GM23338 (cell line): ENCODE measurements around the gene RNF152. TPM values are rescaled to one million over a fixed set of nuclear protein-coding genes. Genes with fewer than 3 reads are reported as not detected.

Experiments
- ATAC-seq: fragments of 200-7000 bp; cut with Tn5 transposase; 3 replicates; pipeline ENCODE4 v1.9.1; 2020
- DNase-seq: peaks from one replicate; pipeline ENCODE4 v3.0.0-alpha.2; 2015; ENCODE audit warnings: low spot score
- H2AFZ ChIP-seq: fragments of 200-600 bp; sonication (generic); 2 replicates; pipeline ENCODE4 v1.8.0; 2016; ENCODE audit warnings: antibody characterized with exemption, mild to moderate bottlenecking, moderate library complexity
- H3F3A ChIP-seq: fragments of 200-600 bp; sonication (generic); replicated peaks from 2 replicates; pipeline ENCODE4 v1.8.0; 2017; ENCODE audit warnings: antibody characterized with exemption, mixed run types, low read depth
- H3K27ac ChIP-seq: fragments of 200-600 bp; sonication (generic); 2 replicates; pipeline ENCODE4 v1.6.1; 2016; ENCODE audit warnings: low read depth
- H3K27me3 ChIP-seq: fragments of 200-600 bp; sonication (generic); 2 replicates; pipeline ENCODE4 v1.8.0; 2016; ENCODE audit warnings: mild to moderate bottlenecking, mixed run types, moderate library complexity; ENCODE audit not compliant: insufficient read depth
- H3K36me3 ChIP-seq: fragments of 200-600 bp; sonication (generic); 2 replicates; pipeline ENCODE4 v1.8.0; 2016; ENCODE audit warnings: mild to moderate bottlenecking; ENCODE audit not compliant: insufficient read depth
- H3K4me1 ChIP-seq: fragments of 200-600 bp; sonication (generic); 2 replicates; pipeline ENCODE4 v1.8.0; 2016; ENCODE audit warnings: mild to moderate bottlenecking, moderate library complexity; ENCODE audit not compliant: insufficient read depth
- H3K4me2 ChIP-seq: fragments of 200-600 bp; sonication (generic); 2 replicates; pipeline ENCODE4 v1.7.1; 2017; ENCODE audit warnings: mixed run types
- H3K4me3 ChIP-seq: fragments of 200-600 bp; sonication (generic); 2 replicates; pipeline ENCODE4 v1.6.1; 2016; ENCODE audit warnings: mixed run types
- H3K79me2 ChIP-seq: fragments of 200-600 bp; sonication (generic); replicated peaks from 2 replicates; pipeline ENCODE4 v1.8.0; 2017; ENCODE audit warnings: mild to moderate bottlenecking; ENCODE audit not compliant: insufficient read depth
- H3K9me2 ChIP-seq: fragments of 200-600 bp; sonication (generic); 2 replicates; pipeline ENCODE4 v1.8.0; 2017; ENCODE audit not compliant: insufficient read depth
- H4K20me1 ChIP-seq: fragments of 200-600 bp; sonication (generic); replicated peaks from 2 replicates; pipeline ENCODE4 v1.8.0; 2017; ENCODE audit warnings: mild to moderate bottlenecking; ENCODE audit not compliant: insufficient read depth
- H3K27ac Mint-ChIP-seq: 2 replicates; pipeline ENCODE4 v1.8.0; 2020; ENCODE audit warnings: inconsistent platforms, mild to moderate bottlenecking, moderate library complexity, mixed read lengths
- H3K27me3 Mint-ChIP-seq: 3 replicates; pipeline ENCODE4 v1.8.0; 2022; ENCODE audit warnings: low read depth, mild to moderate bottlenecking, moderate library complexity, mixed read lengths, inconsistent platforms; ENCODE audit not compliant: insufficient read depth, poor library complexity
- H3K36me3 Mint-ChIP-seq: 3 replicates; pipeline ENCODE4 v1.8.0; 2021; ENCODE audit warnings: low read depth, mild to moderate bottlenecking, inconsistent platforms, moderate library complexity, mixed read lengths
- H3K4me1 Mint-ChIP-seq: 3 replicates; pipeline ENCODE4 v1.8.0; 2020; ENCODE audit warnings: mild to moderate bottlenecking, inconsistent platforms, mixed read lengths
- H3K4me3 Mint-ChIP-seq: 3 replicates; pipeline ENCODE4 v1.8.0; 2021; ENCODE audit warnings: moderate library complexity, mild to moderate bottlenecking, inconsistent platforms, mixed read lengths
- H3K9me3 Mint-ChIP-seq: 3 replicates; pipeline ENCODE4 v1.8.0; 2020; ENCODE audit warnings: moderate library complexity, mild to moderate bottlenecking, inconsistent platforms, mixed read lengths
- CREB1 ChIP-seq: fragments of 250-450 bp; sonication (Bioruptor Pico); IDR thresholded peaks from 2 replicates; pipeline ENCODE4 v1.5.0; 2020; ENCODE audit warnings: low read depth, mild to moderate bottlenecking, moderate library complexity
- CTCF ChIP-seq, 2 experiments: fragments of 200-600 bp in 1 of 2; sonication (generic) in 1 of 2; conservative IDR thresholded peaks; 2 replicates each; pipeline versions ENCODE4 v1.5.1 to v1.6.1; 2016 to 2017; ENCODE audit warnings: antibody characterized with exemption in 2 of 2, low read depth in 2 of 2, mild to moderate bottlenecking in 2 of 2, moderate library complexity in 1 of 2
- EZH2 ChIP-seq: fragments of 200-600 bp; sonication (generic); IDR thresholded peaks from one replicate; pipeline ENCODE4 v1.8.0; 2017; ENCODE audit warnings: antibody characterized with exemption, mild to moderate bottlenecking, low read depth; ENCODE audit not compliant: unreplicated experiment
- EZH2phosphoT487 ChIP-seq: fragments of 200-600 bp; sonication (generic); IDR thresholded peaks from one replicate; pipeline ENCODE4 v1.8.1; 2018; ENCODE audit warnings: antibody characterized with exemption; ENCODE audit not compliant: unreplicated experiment
- JUNB ChIP-seq: IDR thresholded peaks from one replicate; pipeline ENCODE4 v1.6.1; 2016; ENCODE audit warnings: antibody characterized with exemption; ENCODE audit not compliant: unreplicated experiment
- NANOG ChIP-seq: IDR thresholded peaks from 2 replicates; pipeline ENCODE4 v1.6.1; 2016; ENCODE audit warnings: antibody characterized with exemption, borderline replicate concordance
- POLR2AphosphoS5 ChIP-seq: IDR thresholded peaks from 2 replicates; pipeline ENCODE4 v1.6.1; 2016; ENCODE audit warnings: antibody characterized with exemption, low read depth
- STAT1 ChIP-seq: IDR thresholded peaks from one replicate; pipeline ENCODE4 v1.6.1; 2016; ENCODE audit warnings: antibody characterized with exemption; ENCODE audit not compliant: unreplicated experiment
- ZNF114 ChIP-seq: fragments of 250-450 bp; sonication (Bioruptor Pico); IDR thresholded peaks from 2 replicates; pipeline ENCODE4 v1.5.0; 2020; ENCODE audit warnings: mild to moderate bottlenecking, moderate library complexity
- polyA plus RNA-seq: library from polyadenylated mRNA; unstranded; fragments of >200 nt; fragmentation: Nextera tagmentation; extraction: Ambion mirVana; gene quantifications from 2 replicates; pipeline ENCODE4 v1.2.1, GENCODE V29; 2016
- total RNA-seq: library from RNA; depleted of rRNA; stranded (reverse); fragments of >200 nt; shearing (Covaris generic); gene quantifications from 2 replicates; pipeline ENCODE4 v1.2.3, GENCODE V29; 2014
- TF ChIP-seq, protein P1 (sequence below): IDR thresholded peaks from one replicate; pipeline ENCODE4 v1.6.1; 2018; ENCODE audit warnings: antibody characterized with exemption; ENCODE audit not compliant: unreplicated experiment
- TF ChIP-seq, protein P2 (sequence below): fragments of 250-450 bp; sonication (Bioruptor Pico); IDR thresholded peaks from 2 replicates; pipeline ENCODE4 v1.5.0; 2020; ENCODE audit warnings: mild to moderate bottlenecking, moderate library complexity

RNF152 gene
- total and polyA plus RNA-seq, 2 experiments from 2014 or later, result 1.2 to 2.9 TPM

DNA sequence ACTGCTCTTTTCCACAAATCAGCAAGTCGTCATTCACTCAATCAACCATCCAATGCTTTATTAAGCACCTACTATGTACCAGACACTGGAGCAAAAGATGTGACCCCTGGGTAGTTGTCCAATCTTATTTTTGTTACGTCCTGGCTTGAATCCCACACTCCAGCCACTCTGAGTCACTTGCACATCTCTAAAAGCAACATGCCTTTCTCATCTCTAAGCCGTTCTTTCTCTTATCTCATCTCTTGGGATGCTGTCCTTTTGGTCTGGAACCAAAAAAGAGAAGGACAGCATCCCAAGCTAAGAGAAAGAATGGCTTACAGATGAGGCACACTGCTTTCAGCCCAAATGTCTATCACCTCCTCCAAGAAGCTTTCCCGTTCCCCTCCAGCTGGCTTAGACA lies 58.8 kb downstream of the RNF152 start (continued):
- TF ChIP-seq, protein P1, sequence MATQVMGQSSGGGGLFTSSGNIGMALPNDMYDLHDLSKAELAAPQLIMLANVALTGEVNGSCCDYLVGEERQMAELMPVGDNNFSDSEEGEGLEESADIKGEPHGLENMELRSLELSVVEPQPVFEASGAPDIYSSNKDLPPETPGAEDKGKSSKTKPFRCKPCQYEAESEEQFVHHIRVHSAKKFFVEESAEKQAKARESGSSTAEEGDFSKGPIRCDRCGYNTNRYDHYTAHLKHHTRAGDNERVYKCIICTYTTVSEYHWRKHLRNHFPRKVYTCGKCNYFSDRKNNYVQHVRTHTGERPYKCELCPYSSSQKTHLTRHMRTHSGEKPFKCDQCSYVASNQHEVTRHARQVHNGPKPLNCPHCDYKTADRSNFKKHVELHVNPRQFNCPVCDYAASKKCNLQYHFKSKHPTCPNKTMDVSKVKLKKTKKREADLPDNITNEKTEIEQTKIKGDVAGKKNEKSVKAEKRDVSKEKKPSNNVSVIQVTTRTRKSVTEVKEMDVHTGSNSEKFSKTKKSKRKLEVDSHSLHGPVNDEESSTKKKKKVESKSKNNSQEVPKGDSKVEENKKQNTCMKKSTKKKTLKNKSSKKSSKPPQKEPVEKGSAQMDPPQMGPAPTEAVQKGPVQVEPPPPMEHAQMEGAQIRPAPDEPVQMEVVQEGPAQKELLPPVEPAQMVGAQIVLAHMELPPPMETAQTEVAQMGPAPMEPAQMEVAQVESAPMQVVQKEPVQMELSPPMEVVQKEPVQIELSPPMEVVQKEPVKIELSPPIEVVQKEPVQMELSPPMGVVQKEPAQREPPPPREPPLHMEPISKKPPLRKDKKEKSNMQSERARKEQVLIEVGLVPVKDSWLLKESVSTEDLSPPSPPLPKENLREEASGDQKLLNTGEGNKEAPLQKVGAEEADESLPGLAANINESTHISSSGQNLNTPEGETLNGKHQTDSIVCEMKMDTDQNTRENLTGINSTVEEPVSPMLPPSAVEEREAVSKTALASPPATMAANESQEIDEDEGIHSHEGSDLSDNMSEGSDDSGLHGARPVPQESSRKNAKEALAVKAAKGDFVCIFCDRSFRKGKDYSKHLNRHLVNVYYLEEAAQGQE, result no peak
- TF ChIP-seq CREB1, result no peak
- no peak for TF ChIP-seq EZH2phosphoT487

GRCh38 chr18:61833387-61833786 lies 59.4 kb downstream of the RNF152 start:
- H3K27me3 ChIP-seq, result no peaks in the 10 kb centered on the region
- H3K27ac ChIP-seq, result no peak overlapping the region
- DNase-seq (no peak), ATAC-seq (no peak)
- no peaks in the 10 kb centered on the region for H3K4me1 ChIP-seq
- H3K9me2 ChIP-seq, result peaks cover 7% of the 10 kb centered on the region; the same call in 1 of the 2 replicates
- H3K36me3 ChIP-seq, result no peaks in the 10 kb centered on the region
- H3F3A ChIP-seq, result no peaks in the 10 kb centered on the region
- H3K4me2 ChIP-seq, result no peak overlapping the region
- Mint-ChIP-seq H3K36me3 (no peaks in the 10 kb centered on the region; the same call in 2 of the 3 replicates), H3K4me1 (no peaks in the 10 kb centered on the region), H3K27me3 (peaks cover 2% of the 10 kb centered on the region), H3K9me3 (peaks cover 3% of the 10 kb centered on the region; the same call in 1 of the 3 replicates), H3K27ac (no peak overlapping the region), H3K4me3 (no peak overlapping the region)
- H3K79me2 ChIP-seq, result no peaks in the 10 kb centered on the region
- no peaks in the 10 kb centered on the region for H4K20me1 ChIP-seq
- no peak overlapping the region for H3K4me3 ChIP-seq
- no peak overlapping the region for H2AFZ ChIP-seq
- TF ChIP-seq EZH2 (no peak), JUNB (no peak), ZNF114 (no peak), POLR2AphosphoS5 (no peak), CTCF (conservative IDR thresholded peaks at IDR 0.05; ENCODE audit: low read depth in 2 of 2) (no peak), STAT1 (no peak), NANOG (no peak)
- TF ChIP-seq, protein P2, sequence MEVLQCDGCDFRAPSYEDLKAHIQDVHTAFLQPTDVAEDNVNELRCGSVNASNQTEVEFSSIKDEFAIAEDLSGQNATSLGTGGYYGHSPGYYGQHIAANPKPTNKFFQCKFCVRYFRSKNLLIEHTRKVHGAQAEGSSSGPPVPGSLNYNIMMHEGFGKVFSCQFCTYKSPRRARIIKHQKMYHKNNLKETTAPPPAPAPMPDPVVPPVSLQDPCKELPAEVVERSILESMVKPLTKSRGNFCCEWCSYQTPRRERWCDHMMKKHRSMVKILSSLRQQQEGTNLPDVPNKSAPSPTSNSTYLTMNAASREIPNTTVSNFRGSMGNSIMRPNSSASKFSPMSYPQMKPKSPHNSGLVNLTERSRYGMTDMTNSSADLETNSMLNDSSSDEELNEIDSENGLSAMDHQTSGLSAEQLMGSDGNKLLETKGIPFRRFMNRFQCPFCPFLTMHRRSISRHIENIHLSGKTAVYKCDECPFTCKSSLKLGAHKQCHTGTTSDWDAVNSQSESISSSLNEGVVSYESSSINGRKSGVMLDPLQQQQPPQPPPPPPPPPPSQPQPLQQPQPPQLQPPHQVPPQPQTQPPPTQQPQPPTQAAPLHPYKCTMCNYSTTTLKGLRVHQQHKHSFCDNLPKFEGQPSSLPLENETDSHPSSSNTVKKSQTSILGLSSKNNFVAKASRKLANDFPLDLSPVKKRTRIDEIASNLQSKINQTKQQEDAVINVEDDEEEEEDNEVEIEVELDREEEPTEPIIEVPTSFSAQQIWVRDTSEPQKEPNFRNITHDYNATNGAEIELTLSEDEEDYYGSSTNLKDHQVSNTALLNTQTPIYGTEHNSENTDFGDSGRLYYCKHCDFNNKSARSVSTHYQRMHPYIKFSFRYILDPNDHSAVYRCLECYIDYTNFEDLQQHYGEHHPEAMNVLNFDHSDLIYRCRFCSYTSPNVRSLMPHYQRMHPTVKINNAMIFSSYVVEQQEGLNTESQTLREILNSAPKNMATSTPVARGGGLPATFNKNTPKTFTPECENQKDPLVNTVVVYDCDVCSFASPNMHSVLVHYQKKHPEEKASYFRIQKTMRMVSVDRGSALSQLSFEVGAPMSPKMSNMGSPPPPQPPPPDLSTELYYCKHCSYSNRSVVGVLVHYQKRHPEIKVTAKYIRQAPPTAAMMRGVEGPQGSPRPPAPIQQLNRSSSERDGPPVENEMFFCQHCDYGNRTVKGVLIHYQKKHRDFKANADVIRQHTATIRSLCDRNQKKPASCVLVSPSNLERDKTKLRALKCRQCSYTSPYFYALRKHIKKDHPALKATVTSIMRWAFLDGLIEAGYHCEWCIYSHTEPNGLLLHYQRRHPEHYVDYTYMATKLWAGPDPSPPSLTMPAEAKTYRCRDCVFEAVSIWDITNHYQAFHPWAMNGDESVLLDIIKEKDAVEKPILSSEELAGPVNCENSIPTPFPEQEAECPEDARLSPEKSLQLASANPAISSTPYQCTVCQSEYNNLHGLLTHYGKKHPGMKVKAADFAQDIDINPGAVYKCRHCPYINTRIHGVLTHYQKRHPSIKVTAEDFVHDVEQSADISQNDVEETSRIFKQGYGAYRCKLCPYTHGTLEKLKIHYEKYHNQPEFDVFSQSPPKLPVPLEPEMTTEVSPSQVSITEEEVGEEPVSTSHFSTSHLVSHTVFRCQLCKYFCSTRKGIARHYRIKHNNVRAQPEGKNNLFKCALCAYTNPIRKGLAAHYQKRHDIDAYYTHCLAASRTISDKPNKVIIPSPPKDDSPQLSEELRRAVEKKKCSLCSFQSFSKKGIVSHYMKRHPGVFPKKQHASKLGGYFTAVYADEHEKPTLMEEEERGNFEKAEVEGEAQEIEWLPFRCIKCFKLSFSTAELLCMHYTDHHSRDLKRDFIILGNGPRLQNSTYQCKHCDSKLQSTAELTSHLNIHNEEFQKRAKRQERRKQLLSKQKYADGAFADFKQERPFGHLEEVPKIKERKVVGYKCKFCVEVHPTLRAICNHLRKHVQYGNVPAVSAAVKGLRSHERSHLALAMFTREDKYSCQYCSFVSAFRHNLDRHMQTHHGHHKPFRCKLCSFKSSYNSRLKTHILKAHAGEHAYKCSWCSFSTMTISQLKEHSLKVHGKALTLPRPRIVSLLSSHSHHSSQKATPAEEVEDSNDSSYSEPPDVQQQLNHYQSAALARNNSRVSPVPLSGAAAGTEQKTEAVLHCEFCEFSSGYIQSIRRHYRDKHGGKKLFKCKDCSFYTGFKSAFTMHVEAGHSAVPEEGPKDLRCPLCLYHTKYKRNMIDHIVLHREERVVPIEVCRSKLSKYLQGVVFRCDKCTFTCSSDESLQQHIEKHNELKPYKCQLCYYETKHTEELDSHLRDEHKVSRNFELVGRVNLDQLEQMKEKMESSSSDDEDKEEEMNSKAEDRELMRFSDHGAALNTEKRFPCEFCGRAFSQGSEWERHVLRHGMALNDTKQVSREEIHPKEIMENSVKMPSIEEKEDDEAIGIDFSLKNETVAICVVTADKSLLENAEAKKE (CRISPR knock-in tag), result no peak
- TF ChIP-seq, protein P1, result no peak
